HG03354 (cell line): ENCODE data around the gene GALNT12.

Experiments
- ATAC-seq: cut with Tn5 transposase; IDR thresholded peaks from one replicate; pipeline ENCODE4 v1.9.1; 2021; ENCODE audit warnings: mild to moderate bottlenecking; ENCODE audit not compliant: unreplicated experiment, poor library complexity, severe bottlenecking

Gene GALNT12

GRCh38 chr9:98807070-98807813 is at the start of gene GALNT12:
Gene GALNT12 (plus strand): TSS chr9:98807670. CDS start chr9:98807699, 29 bp downstream.
- ATAC-seq: peak; percentile 47

- ATAC-seq: no peak
Measured at GRCh38 chr9:98760231-98760630, 47.2 kb upstream of the GALNT12 start.

- no peak for ATAC-seq
Measured at GRCh38 chr9:98763986-98764745, 43.3 kb upstream of the GALNT12 start.

- no peak for ATAC-seq
Measured at GRCh38 chr9:98765256-98765655, 42.2 kb upstream of the GALNT12 start.

GRCh38 chr9:98766586-98766985 is 40.9 kb upstream of the GALNT12 start:
- ATAC-seq: no peak

- ATAC-seq: no peak
Measured at GRCh38 chr9:98767196-98767595, 40.3 kb upstream of the GALNT12 start.

GRCh38 chr9:98767915-98768314 is 39.6 kb upstream of the GALNT12 start:
- ATAC-seq: no peak

- no peak for ATAC-seq
Measured at GRCh38 chr9:98768344-98768743, 39.1 kb upstream of the GALNT12 start.

- no peak for ATAC-seq
Measured at GRCh38 chr9:98770717-98771116, 36.8 kb upstream of the GALNT12 start.

GRCh38 chr9:98771209-98771874 is 36.1 kb upstream of the GALNT12 start:
- ATAC-seq: no peak

- ATAC-seq: no peak
Measured at GRCh38 chr9:98772364-98773155, 34.9 kb upstream of the GALNT12 start.

- ATAC-seq: no peak
Measured at GRCh38 chr9:98773721-98774120, 33.7 kb upstream of the GALNT12 start.

GRCh38 chr9:98774746-98775145 is 32.7 kb upstream of the GALNT12 start:
- no peak for ATAC-seq

- no peak for ATAC-seq
Measured at GRCh38 chr9:98775831-98776441, 31.5 kb upstream of the GALNT12 start.

GRCh38 chr9:98777618-98778017 is 29.9 kb upstream of the GALNT12 start:
- ATAC-seq: no peak

- ATAC-seq: no peak
Measured at GRCh38 chr9:98778251-98778650, 29.2 kb upstream of the GALNT12 start.

- ATAC-seq: no peak
Measured at GRCh38 chr9:98778711-98779530, 28.5 kb upstream of the GALNT12 start.

- ATAC-seq: no peak
Measured at GRCh38 chr9:98780059-98780749, 27.3 kb upstream of the GALNT12 start.
